ENCODE data around the gene KRTAP1-5.

DNA sequence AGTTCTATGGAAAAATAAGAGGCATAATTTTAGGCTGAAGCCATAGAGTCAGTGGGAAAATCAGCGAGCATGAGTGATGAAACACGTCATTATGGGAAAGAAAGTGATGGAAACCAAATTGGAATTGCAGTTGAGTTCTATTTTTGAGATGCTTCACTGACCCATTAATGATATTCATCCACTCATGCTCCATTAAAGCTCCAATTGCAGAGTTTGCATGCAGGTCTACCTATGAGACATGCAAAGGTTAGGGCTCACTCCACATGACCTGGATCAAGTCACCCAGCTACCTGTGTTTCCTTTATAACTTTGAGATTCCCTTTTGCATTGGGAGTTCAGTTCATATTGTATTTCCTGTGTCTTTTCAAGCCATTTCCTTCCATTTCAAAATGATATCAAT is 46.7 kb upstream of the KRTAP1-5 start:
- TF ChIP-seq, protein P1, sequence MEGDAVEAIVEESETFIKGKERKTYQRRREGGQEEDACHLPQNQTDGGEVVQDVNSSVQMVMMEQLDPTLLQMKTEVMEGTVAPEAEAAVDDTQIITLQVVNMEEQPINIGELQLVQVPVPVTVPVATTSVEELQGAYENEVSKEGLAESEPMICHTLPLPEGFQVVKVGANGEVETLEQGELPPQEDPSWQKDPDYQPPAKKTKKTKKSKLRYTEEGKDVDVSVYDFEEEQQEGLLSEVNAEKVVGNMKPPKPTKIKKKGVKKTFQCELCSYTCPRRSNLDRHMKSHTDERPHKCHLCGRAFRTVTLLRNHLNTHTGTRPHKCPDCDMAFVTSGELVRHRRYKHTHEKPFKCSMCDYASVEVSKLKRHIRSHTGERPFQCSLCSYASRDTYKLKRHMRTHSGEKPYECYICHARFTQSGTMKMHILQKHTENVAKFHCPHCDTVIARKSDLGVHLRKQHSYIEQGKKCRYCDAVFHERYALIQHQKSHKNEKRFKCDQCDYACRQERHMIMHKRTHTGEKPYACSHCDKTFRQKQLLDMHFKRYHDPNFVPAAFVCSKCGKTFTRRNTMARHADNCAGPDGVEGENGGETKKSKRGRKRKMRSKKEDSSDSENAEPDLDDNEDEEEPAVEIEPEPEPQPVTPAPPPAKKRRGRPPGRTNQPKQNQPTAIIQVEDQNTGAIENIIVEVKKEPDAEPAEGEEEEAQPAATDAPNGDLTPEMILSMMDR (IDR thresholded peaks at IDR 0.05), result no peak
- TF ChIP-seq POLR2A (IDR thresholded peaks at IDR 0.05), result no peak
